Keratinocyte (primary cell): ENCODE results near the gene MARCHF6.

ENCODE experiments used
- CTCF ChIP-seq, 3 experiments: IDR thresholded peaks in 1 of 3; conservative IDR thresholded peaks in 1 of 3; optimal IDR thresholded peaks in 1 of 3; 2 replicates in 2 of 3; 3 replicates in 1 of 3; pipeline versions ENCODE3 to v1.5.1; 2011; ENCODE audit warnings: low read length in 3 of 3, mild to moderate bottlenecking in 3 of 3, moderate library complexity in 2 of 3, control low read depth in 1 of 3, inconsistent platforms in 1 of 3; ENCODE audit not compliant: insufficient read depth in 2 of 3; ENCODE audit errors: extremely low read depth in 1 of 3
- EZH2 ChIP-seq: IDR thresholded peaks from one replicate; pipeline ENCODE4 v1.6.1; 2012; ENCODE audit warnings: inconsistent platforms, mild to moderate bottlenecking, low read length, moderate library complexity

GRCh38 chr5:10358999-10359398 is 5.5 kb downstream of the MARCHF6 start:
- TF ChIP-seq CTCF (optimal IDR thresholded peaks at IDR 0.05 in 1 of 3, IDR thresholded peaks at IDR 0.05 in 1 of 3, conservative IDR thresholded peaks at IDR 0.05 in 1 of 3; ENCODE audit: extremely low read depth in 1 of 3, insufficient read depth in 2 of 3, low read length in 3 of 3) (no peak), EZH2 (no peak)
